ENCODE measurements around the gene MGRN1.

- TF ChIP-seq, protein P1, sequence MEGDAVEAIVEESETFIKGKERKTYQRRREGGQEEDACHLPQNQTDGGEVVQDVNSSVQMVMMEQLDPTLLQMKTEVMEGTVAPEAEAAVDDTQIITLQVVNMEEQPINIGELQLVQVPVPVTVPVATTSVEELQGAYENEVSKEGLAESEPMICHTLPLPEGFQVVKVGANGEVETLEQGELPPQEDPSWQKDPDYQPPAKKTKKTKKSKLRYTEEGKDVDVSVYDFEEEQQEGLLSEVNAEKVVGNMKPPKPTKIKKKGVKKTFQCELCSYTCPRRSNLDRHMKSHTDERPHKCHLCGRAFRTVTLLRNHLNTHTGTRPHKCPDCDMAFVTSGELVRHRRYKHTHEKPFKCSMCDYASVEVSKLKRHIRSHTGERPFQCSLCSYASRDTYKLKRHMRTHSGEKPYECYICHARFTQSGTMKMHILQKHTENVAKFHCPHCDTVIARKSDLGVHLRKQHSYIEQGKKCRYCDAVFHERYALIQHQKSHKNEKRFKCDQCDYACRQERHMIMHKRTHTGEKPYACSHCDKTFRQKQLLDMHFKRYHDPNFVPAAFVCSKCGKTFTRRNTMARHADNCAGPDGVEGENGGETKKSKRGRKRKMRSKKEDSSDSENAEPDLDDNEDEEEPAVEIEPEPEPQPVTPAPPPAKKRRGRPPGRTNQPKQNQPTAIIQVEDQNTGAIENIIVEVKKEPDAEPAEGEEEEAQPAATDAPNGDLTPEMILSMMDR (IDR thresholded peaks at IDR 0.05), result no peak
- TF ChIP-seq EP300 (IDR thresholded peaks at IDR 0.05) (no peak), POLR2A (IDR thresholded peaks at IDR 0.05; ENCODE audit: low read depth) (no peak), POLR2AphosphoS5 (IDR thresholded peaks at IDR 0.05) (no peak)
These were observed 12.1 kb upstream of the MGRN1 start for GRCh38 chr16:4612474-4612931.

Measured in esophagus muscularis mucosa (tissue), 4 donors.